ENCODE results near the gene KIF23.

The KIF23 gene

GRCh38 chr15:69491038-69491505, 76.9 kb downstream of the KIF23 start:
- TF ChIP-seq, protein P1, sequence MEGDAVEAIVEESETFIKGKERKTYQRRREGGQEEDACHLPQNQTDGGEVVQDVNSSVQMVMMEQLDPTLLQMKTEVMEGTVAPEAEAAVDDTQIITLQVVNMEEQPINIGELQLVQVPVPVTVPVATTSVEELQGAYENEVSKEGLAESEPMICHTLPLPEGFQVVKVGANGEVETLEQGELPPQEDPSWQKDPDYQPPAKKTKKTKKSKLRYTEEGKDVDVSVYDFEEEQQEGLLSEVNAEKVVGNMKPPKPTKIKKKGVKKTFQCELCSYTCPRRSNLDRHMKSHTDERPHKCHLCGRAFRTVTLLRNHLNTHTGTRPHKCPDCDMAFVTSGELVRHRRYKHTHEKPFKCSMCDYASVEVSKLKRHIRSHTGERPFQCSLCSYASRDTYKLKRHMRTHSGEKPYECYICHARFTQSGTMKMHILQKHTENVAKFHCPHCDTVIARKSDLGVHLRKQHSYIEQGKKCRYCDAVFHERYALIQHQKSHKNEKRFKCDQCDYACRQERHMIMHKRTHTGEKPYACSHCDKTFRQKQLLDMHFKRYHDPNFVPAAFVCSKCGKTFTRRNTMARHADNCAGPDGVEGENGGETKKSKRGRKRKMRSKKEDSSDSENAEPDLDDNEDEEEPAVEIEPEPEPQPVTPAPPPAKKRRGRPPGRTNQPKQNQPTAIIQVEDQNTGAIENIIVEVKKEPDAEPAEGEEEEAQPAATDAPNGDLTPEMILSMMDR (IDR thresholded peaks at IDR 0.05; ENCODE audit: control insufficient read depth, insufficient read depth, low read depth, low read length, missing control alignments), result no peak
- no peak for DNase-seq (ENCODE audit: low read depth)
- no peak overlapping the region for H3K4me3 ChIP-seq (ENCODE audit: control insufficient read depth, low read depth, low read length)

GRCh38 chr15:69493406-69493805, 79.3 kb downstream of the KIF23 start:
- H3K4me3 ChIP-seq (ENCODE audit: control insufficient read depth, low read depth, low read length), result no peak overlapping the region
- TF ChIP-seq, protein P1 (IDR thresholded peaks at IDR 0.05; ENCODE audit: control insufficient read depth, insufficient read depth, low read depth, low read length, missing control alignments), result no peak
- DNase-seq (ENCODE audit: low read depth), result no peak

GRCh38 chr15:69496001-69496400, 81.9 kb downstream of the KIF23 start:
- TF ChIP-seq, protein P1 (IDR thresholded peaks at IDR 0.05; ENCODE audit: control insufficient read depth, insufficient read depth, low read depth, low read length, missing control alignments), result no peak
- no peak overlapping the region for H3K4me3 ChIP-seq (ENCODE audit: control insufficient read depth, low read depth, low read length)
- DNase-seq (ENCODE audit: low read depth), result no peak

GRCh38 chr15:69497076-69497475, 82.9 kb downstream of the KIF23 start:
- DNase-seq (ENCODE audit: low read depth), result no peak
- TF ChIP-seq, protein P1 (IDR thresholded peaks at IDR 0.05; ENCODE audit: control insufficient read depth, insufficient read depth, low read depth, low read length, missing control alignments), result no peak
- H3K4me3 ChIP-seq (ENCODE audit: control insufficient read depth, low read depth, low read length), result no peak overlapping the region

DNA sequence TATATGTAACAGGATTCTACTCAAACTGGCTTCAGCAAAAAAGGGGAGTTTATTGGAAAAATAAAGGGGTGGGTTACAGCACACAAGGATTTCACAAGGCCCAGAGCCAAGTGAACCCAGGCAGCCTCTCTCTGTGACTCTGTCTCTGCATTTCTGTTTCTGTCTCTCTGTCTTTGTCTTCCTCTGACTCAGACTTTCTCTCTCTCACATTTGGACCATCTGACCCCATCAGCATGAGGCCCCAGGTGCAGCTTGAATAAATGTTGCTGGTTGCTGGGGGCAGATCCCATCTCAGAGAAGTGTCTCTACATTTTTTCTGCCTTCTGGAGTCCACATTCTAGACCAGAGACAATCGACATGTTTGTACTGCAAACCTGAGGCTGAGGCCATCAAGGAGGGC, 83.5 kb downstream of the KIF23 start:
- no peak for DNase-seq (ENCODE audit: low read depth)
- no peak overlapping the region for H3K4me3 ChIP-seq (ENCODE audit: control insufficient read depth, low read depth, low read length)
- TF ChIP-seq, protein P1 (IDR thresholded peaks at IDR 0.05; ENCODE audit: control insufficient read depth, insufficient read depth, low read depth, low read length, missing control alignments), result no peak

All from AG09309 (cell line).